ENCODE data around the gene CD300LB.
A peak's percentile ranks its signal among the peaks of the same experiment; 100 is the strongest.
"Not testable (repeated sequence)": the region's sequence is repeated elsewhere in the genome, so short reads cannot be mapped to it uniquely, and the experiment has no call there.

The CD300LB gene

DNA sequence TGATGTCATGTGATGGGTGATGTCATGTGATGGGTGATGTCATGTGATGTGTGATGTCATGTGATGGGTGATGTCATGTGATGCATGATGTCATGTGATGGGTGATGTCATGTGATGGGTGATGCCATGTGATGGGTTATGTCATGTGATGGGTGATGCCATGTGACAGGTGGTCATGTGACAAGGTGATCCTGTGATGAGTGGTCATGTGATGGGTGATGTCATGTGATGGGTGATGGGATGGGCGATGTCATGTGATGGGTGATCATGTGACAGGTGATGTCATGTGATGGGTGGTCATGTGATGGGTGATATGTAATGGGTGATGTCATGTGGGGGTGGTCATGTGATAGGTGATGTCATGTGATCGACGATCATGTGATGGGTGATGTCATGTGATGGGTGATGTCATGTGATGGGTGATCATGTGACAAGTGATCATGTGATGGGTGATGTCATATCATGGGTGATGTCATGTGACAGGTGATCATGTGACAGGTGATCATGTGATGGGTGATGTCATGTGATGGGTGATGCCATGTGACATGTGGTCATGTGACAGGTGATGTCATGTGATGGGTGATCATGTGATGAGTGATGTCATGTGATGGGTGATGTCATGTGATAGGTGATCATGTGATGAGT is 17.2 kb downstream of the CD300LB start:
- Histone ChIP-seq H2AFZ (ENCODE audit: low read depth, low read length) (no peak overlapping the region), H3K27me3 (ENCODE audit: insufficient read depth, low read length, poor library complexity) (no peaks in the 10 kb centered on the region), H3K79me2 (ENCODE audit: insufficient read depth, low read length) (no peaks in the 10 kb centered on the region), H3K36me3 (ENCODE audit: insufficient read depth, low read length) (no peaks in the 10 kb centered on the region), H4K20me1 (ENCODE audit: insufficient read depth, low read length) (no peaks in the 10 kb centered on the region), H3K4me3 (ENCODE audit: low read depth in 1 of 2, low read length in 2 of 2) (no peak overlapping the region), H3K4me2 (ENCODE audit: insufficient read depth, low read length) (no peak overlapping the region), H3K9me3 (ENCODE audit: insufficient read depth, low read length, severe bottlenecking) (peaks cover 15% of the 10 kb centered on the region), H3K9ac (ENCODE audit: low read depth, low read length) (no peak overlapping the region), H3K27ac (ENCODE audit: low read length) (no peak overlapping the region), H3K4me1 (ENCODE audit: insufficient read depth, low read length) (no peaks in the 10 kb centered on the region)
- DNase-seq (peak; percentile 33), ATAC-seq (ENCODE audit: insufficient read depth, low read depth) (no peak)
- no peak for TF ChIP-seq EZH2 (IDR thresholded peaks at IDR 0.05; ENCODE audit: borderline replicate concordance, low read depth, low read length, severe bottlenecking)
- TF ChIP-seq, protein P1, sequence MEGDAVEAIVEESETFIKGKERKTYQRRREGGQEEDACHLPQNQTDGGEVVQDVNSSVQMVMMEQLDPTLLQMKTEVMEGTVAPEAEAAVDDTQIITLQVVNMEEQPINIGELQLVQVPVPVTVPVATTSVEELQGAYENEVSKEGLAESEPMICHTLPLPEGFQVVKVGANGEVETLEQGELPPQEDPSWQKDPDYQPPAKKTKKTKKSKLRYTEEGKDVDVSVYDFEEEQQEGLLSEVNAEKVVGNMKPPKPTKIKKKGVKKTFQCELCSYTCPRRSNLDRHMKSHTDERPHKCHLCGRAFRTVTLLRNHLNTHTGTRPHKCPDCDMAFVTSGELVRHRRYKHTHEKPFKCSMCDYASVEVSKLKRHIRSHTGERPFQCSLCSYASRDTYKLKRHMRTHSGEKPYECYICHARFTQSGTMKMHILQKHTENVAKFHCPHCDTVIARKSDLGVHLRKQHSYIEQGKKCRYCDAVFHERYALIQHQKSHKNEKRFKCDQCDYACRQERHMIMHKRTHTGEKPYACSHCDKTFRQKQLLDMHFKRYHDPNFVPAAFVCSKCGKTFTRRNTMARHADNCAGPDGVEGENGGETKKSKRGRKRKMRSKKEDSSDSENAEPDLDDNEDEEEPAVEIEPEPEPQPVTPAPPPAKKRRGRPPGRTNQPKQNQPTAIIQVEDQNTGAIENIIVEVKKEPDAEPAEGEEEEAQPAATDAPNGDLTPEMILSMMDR (IDR thresholded peaks at IDR 0.05; ENCODE audit: borderline replicate concordance, extremely low read depth, low read length, poor library complexity, severe bottlenecking), result no peak

DNA sequence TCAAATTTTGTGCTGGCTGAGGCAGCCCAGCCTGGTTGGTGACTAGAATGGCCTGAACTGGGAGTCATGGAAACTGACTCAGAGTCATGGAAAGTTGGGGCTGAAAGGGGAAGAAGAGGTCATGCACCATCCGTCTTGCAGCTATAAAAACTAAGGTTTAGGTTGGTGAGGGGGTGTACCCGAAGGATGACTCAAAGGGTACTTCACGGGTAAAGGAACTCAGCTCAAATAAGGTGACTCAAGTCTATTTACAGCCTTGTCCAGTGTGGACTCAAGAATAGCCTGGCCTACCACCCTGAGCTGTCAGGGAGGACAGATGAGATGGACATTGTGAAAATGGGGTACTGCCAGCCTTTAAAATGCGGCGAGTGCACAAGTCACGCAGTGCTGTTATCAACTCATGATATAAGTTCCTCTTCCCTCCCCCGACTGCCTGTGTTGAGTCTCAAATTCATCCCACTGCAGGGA is 18.6 kb downstream of the CD300LB start:
- no peak overlapping the region for H2AFZ ChIP-seq (ENCODE audit: low read depth, low read length)
- H3K27ac ChIP-seq (ENCODE audit: low read length), result no peak overlapping the region
- H3K79me2 ChIP-seq (ENCODE audit: insufficient read depth, low read length), result no peaks in the 10 kb centered on the region
- H3K9ac ChIP-seq (ENCODE audit: low read depth, low read length), result no peak overlapping the region
- no peaks in the 10 kb centered on the region for H3K27me3 ChIP-seq (ENCODE audit: insufficient read depth, low read length, poor library complexity)
- H3K4me3 ChIP-seq (ENCODE audit: low read depth in 1 of 2, low read length in 2 of 2), result no peak overlapping the region
- no peak for ATAC-seq (ENCODE audit: insufficient read depth, low read depth)
- no peaks in the 10 kb centered on the region for H4K20me1 ChIP-seq (ENCODE audit: insufficient read depth, low read length)
- no peak for DNase-seq
- no peak for TF ChIP-seq EZH2 (IDR thresholded peaks at IDR 0.05; ENCODE audit: borderline replicate concordance, low read depth, low read length, severe bottlenecking)
- no peaks in the 10 kb centered on the region for H3K36me3 ChIP-seq (ENCODE audit: insufficient read depth, low read length)
- H3K4me2 ChIP-seq (ENCODE audit: insufficient read depth, low read length), result no peak overlapping the region
- H3K9me3 ChIP-seq (ENCODE audit: insufficient read depth, low read length, severe bottlenecking), result peaks cover 15% of the 10 kb centered on the region
- H3K4me1 ChIP-seq (ENCODE audit: insufficient read depth, low read length), result no peaks in the 10 kb centered on the region

DNA sequence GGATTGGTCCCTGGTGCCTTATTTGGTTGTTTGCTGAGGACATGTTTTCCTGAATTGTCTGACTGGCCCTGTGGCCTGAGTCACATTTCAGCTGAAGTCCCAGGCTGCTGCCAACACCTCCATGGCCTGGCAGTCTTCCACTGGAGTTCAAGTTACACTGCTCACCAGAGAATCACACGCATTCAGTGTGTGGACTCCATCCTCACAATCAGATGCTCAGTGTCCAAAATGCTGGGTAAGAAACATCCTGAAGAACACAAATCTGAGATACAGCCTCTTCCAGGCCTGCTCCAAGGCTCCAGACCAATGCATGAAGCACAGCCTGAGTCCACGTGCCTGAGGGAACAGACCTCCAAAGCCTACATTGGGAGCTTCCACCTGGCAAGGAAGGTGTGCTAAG is 19.2 kb downstream of the CD300LB start:
- H3K27ac ChIP-seq (ENCODE audit: low read length), result no peak overlapping the region
- ATAC-seq (ENCODE audit: insufficient read depth, low read depth), result no peak
- DNase-seq, result no peak
- no peak overlapping the region for H2AFZ ChIP-seq (ENCODE audit: low read depth, low read length)
- H3K36me3 ChIP-seq (ENCODE audit: insufficient read depth, low read length), result no peaks in the 10 kb centered on the region
- H3K9ac ChIP-seq (ENCODE audit: low read depth, low read length), result no peak overlapping the region
- peaks cover 15% of the 10 kb centered on the region for H3K9me3 ChIP-seq (ENCODE audit: insufficient read depth, low read length, severe bottlenecking)
- no peak overlapping the region for H3K4me3 ChIP-seq (ENCODE audit: low read depth in 1 of 2, low read length in 2 of 2)
- no peaks in the 10 kb centered on the region for H4K20me1 ChIP-seq (ENCODE audit: insufficient read depth, low read length)
- no peak overlapping the region for H3K4me2 ChIP-seq (ENCODE audit: insufficient read depth, low read length)
- H3K79me2 ChIP-seq (ENCODE audit: insufficient read depth, low read length), result no peaks in the 10 kb centered on the region
- TF ChIP-seq, protein P1 (IDR thresholded peaks at IDR 0.05; ENCODE audit: borderline replicate concordance, extremely low read depth, low read length, poor library complexity, severe bottlenecking), result no peak
- no peak for TF ChIP-seq EZH2 (IDR thresholded peaks at IDR 0.05; ENCODE audit: borderline replicate concordance, low read depth, low read length, severe bottlenecking)
- no peaks in the 10 kb centered on the region for H3K4me1 ChIP-seq (ENCODE audit: insufficient read depth, low read length)
- no peaks in the 10 kb centered on the region for H3K27me3 ChIP-seq (ENCODE audit: insufficient read depth, low read length, poor library complexity)

DNA sequence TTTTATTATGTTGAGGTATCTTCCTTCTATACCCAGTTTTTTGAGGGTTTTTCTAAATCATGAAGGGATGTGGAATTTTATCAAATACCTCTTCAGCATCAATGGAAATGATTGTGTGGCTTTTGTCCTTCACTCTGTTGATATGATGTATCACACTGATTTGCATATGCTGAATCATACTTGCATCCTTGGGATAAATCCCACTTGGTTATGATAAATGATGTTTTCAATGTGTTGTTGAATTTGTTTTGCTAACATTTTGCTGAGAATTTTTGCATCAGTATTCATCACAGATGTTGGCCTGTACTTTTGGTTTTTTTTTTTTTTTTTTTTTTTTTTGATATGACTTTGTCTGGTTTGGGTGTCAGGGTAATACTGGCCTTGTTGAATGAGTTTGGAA is 23.1 kb downstream of the CD300LB start:
- DNase-seq (no peak), ATAC-seq (ENCODE audit: insufficient read depth, low read depth) (no peak)
- H4K20me1 ChIP-seq (ENCODE audit: insufficient read depth, low read length), result no peaks in the 10 kb centered on the region
- no peak overlapping the region for H3K4me2 ChIP-seq (ENCODE audit: insufficient read depth, low read length)
- no peak overlapping the region for H3K4me3 ChIP-seq (ENCODE audit: low read depth in 1 of 2, low read length in 2 of 2)
- no peaks in the 10 kb centered on the region for H3K9me3 ChIP-seq (ENCODE audit: insufficient read depth, low read length, severe bottlenecking)
- peaks cover 12% of the 10 kb centered on the region for H3K27me3 ChIP-seq (ENCODE audit: insufficient read depth, low read length, poor library complexity)
- H3K4me1 ChIP-seq (ENCODE audit: insufficient read depth, low read length), result no peaks in the 10 kb centered on the region
- H3K9ac ChIP-seq (ENCODE audit: low read depth, low read length), result no peak overlapping the region
- no peaks in the 10 kb centered on the region for H3K36me3 ChIP-seq (ENCODE audit: insufficient read depth, low read length)
- H2AFZ ChIP-seq (ENCODE audit: low read depth, low read length), result no peak overlapping the region
- H3K27ac ChIP-seq (ENCODE audit: low read length), result no peak overlapping the region
- TF ChIP-seq EZH2 (IDR thresholded peaks at IDR 0.05; ENCODE audit: borderline replicate concordance, low read depth, low read length, severe bottlenecking), result no peak
- TF ChIP-seq, protein P1 (IDR thresholded peaks at IDR 0.05; ENCODE audit: borderline replicate concordance, extremely low read depth, low read length, poor library complexity, severe bottlenecking), result no peak
- H3K79me2 ChIP-seq (ENCODE audit: insufficient read depth, low read length), result no peaks in the 10 kb centered on the region

DNA sequence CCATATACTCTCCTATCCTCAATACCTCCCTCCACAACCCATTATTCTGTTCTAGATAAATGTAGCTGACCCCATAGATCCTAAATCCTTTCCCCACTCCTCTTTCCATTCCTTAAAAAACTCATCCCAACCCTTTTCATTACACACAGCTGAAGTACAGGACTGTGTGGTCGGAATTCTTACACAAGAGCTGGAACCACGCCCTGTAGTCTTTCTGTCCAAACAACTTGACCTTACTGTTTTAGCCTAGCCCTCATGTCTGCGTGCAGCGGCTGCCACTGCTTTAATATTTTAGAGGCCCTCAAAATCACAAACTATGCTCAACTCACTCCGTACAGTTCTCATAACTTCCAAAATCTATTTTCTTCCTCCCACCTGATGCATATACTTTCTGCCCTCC is 27.3 kb downstream of the CD300LB start:
- H4K20me1 ChIP-seq (ENCODE audit: insufficient read depth, low read length); H3K4me2 ChIP-seq (ENCODE audit: insufficient read depth, low read length); H3K4me1 ChIP-seq (ENCODE audit: insufficient read depth, low read length); H3K79me2 ChIP-seq (ENCODE audit: insufficient read depth, low read length); ATAC-seq (ENCODE audit: insufficient read depth, low read depth); H3K36me3 ChIP-seq (ENCODE audit: insufficient read depth, low read length); H3K9ac ChIP-seq (ENCODE audit: low read depth, low read length); H3K27ac ChIP-seq (ENCODE audit: low read length); H3K4me3 ChIP-seq (ENCODE audit: low read depth in 1 of 2, low read length in 2 of 2); H3K9me3 ChIP-seq (ENCODE audit: insufficient read depth, low read length, severe bottlenecking); H2AFZ ChIP-seq (ENCODE audit: low read depth, low read length); DNase-seq: not testable (repeated sequence)
- peaks cover 12% of the 10 kb centered on the region for H3K27me3 ChIP-seq (ENCODE audit: insufficient read depth, low read length, poor library complexity)

Measured in DND-41 (cell line).